A673 (cell line): ENCODE data around the gene PARVB.

Experiments used
- EZH2 ChIP-seq: fragments of 200-600 bp; sonication (generic); IDR thresholded peaks from 2 replicates; pipeline ENCODE4 v1.6.1; 2017; ENCODE audit warnings: borderline replicate concordance, low read depth, mild to moderate bottlenecking, mixed read lengths, antibody characterized with exemption, low read length; ENCODE audit not compliant: poor library complexity, severe bottlenecking
- TF ChIP-seq, protein P1 (sequence below): fragments of 300-800, 200-600 bp; sonication (generic); conservative IDR thresholded peaks from 2 replicates; pipeline ENCODE4 v1.5.1; 2017; ENCODE audit warnings: low read depth, mild to moderate bottlenecking, antibody characterized with exemption, low read length, moderate library complexity, mixed read lengths

DNA sequence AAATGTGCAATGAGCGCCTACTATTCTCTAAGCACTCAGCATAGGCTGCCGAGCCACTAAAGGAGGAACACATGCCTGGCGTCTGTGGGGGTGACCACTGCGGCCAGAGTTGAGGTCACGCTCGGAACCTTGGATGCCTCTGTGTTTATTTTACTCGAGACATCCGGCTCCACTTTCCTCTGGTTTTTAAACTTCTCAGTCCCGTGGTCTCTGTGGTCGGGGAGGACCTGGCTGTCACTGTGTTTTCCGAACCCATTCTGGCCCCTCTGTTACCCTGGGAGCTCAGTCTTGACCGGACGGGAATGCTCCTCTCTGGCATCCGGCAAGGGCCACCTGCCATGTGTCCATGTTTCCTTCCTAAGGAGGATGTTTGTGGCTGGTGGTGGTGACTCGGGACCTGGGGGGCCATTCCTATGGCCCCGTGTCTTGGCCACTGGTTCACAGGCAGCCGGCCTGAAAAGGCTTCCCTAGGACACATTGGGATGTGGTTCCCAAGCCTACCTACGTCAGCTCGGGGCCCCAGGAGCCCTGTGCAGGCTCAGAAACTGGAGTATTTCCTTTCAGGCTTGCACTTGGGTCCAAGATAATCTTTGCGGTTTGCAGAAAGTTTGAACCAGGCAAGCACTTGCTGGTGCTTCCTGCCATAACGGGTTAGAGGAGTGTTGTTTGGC is 109.9 kb downstream of the PARVB start:
- TF ChIP-seq, protein P1, sequence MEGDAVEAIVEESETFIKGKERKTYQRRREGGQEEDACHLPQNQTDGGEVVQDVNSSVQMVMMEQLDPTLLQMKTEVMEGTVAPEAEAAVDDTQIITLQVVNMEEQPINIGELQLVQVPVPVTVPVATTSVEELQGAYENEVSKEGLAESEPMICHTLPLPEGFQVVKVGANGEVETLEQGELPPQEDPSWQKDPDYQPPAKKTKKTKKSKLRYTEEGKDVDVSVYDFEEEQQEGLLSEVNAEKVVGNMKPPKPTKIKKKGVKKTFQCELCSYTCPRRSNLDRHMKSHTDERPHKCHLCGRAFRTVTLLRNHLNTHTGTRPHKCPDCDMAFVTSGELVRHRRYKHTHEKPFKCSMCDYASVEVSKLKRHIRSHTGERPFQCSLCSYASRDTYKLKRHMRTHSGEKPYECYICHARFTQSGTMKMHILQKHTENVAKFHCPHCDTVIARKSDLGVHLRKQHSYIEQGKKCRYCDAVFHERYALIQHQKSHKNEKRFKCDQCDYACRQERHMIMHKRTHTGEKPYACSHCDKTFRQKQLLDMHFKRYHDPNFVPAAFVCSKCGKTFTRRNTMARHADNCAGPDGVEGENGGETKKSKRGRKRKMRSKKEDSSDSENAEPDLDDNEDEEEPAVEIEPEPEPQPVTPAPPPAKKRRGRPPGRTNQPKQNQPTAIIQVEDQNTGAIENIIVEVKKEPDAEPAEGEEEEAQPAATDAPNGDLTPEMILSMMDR, result no peak
- no peak for TF ChIP-seq EZH2
